Central memory CD8-positive, alpha-beta T cell (primary cell): ENCODE results near the gene CLUH.

ENCODE experiments used
- ATAC-seq: fragments of 150-1000 bp; cut with Tn5 transposase; replicated peaks from 2 replicates; pipeline ENCODE4 v1.10.0; 2022; ENCODE audit warnings: mild to moderate bottlenecking, moderate FRiP score, moderate number of reproducible peaks; ENCODE audit not compliant: poor library complexity, severe bottlenecking; ENCODE audit errors: extremely low read depth
- DNase-seq, 2 donors: peaks; one replicate each; pipeline ENCODE4 v3.0.0; 2021; ENCODE audit warnings: low spot score in 2 of 2
- H3K27ac Mint-ChIP-seq: one replicate; pipeline ENCODE4 v1.8.0; 2022; ENCODE audit warnings: low read depth, mild to moderate bottlenecking, moderate library complexity, mixed read lengths
- H3K27me3 Mint-ChIP-seq: one replicate; pipeline ENCODE4 v1.8.0; 2022; ENCODE audit warnings: mixed read lengths
- H3K36me3 Mint-ChIP-seq: one replicate; pipeline ENCODE4 v1.8.0; 2022; ENCODE audit warnings: mild to moderate bottlenecking, moderate library complexity, mixed read lengths; ENCODE audit not compliant: insufficient read depth
- H3K4me1 Mint-ChIP-seq: one replicate; pipeline ENCODE4 v1.8.0; 2022; ENCODE audit warnings: mixed read lengths
- H3K4me3 Mint-ChIP-seq: one replicate; pipeline ENCODE4 v1.8.0; 2022; ENCODE audit warnings: mild to moderate bottlenecking, moderate library complexity, mixed read lengths
- H3K9me3 Mint-ChIP-seq: one replicate; pipeline ENCODE4 v1.8.0; 2022; ENCODE audit warnings: mixed read lengths

The CLUH gene

DNA sequence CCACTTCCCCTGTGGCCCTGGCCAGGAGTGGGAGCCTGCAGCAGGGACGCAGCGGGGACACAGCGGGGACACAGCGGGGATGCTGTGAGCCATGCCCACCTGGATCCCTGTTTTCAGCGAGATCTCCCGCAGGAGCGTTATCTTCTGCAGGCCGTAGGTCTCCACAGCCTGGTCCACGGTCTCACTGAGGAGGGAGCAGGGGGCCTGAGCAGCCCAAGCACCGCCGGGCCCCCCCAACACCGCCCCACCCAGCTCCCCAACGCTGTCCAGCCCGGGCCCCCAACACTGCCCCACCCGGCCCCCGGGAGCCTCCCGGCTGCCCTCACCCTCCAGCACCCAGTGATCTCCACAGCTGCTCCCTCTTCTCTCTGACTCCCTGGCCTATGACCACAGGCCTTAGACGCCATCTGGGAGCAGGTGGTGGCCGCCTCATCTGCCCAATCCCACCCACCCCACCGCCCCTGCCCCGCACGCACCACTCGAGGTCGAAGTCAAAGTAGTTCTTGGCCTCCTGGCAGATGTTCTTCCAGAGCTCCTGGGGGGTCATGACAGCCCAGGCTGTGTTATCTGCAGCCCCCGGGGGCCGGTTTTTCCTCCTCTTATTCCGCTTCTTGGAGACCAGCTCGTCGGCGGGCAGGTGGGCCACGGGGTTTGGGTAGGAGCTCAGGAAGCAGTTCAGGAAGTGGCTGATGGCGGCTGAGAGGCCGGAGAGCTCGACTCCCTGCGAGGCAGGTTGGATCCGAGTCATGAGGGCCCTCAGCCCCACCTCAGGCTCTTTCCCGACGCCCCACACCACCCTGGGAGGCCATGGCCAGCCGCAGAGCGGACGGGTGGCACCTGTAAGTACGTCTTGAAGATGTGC lies 17.0 kb downstream of the CLUH start:
- Mint-ChIP-seq H3K4me3 (peak overlapping the region; percentile 75), H3K27me3 (no peaks in the 10 kb centered on the region), H3K27ac (peak overlapping the region; percentile 41), H3K36me3 (peaks cover 11% of the 10 kb centered on the region), H3K9me3 (no peaks in the 10 kb centered on the region), H3K4me1 (peaks cover 8% of the 10 kb centered on the region)
- ATAC-seq, result no peak
- DNase-seq, result no peak

DNA sequence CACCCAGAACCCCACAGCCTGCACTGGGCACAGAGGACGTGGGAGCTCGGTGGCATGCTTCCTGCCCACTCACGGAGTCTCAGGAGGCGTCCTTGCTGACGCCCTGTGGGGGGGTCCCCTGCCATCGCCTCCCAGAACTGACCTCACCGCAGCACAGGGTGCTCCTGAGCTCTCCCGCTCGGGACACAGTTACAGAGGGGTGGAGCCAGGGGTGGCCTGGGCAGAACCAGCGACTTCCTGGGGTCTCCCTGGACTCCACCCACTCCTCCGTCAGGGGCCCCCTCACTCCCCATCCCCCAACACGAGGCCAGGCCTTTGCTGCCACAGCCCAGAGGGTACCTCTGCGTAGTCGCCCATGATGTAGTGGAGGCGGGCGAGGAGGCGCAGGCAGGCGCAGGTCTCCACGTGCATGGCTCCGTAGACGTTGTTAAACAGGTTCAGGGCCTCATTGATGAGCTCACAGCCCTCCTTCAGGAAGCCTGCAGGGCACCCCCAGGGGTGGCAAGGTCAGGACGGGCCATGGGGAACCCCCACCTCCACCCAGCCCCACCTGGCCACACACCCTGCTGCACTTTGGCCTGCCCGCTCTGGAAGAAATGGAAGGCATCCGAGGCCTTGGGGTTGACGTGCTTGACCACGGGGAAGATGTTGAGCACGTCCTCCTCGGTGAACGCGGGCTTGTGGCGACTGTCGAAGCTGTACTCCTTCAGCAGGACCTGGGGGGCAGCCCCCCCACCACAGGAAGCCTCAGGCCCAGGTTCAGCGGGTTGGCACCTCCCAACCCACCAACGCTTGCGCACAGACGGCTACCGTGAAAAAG lies 17.8 kb downstream of the CLUH start:
- peaks cover 16% of the 10 kb centered on the region for H3K36me3 Mint-ChIP-seq
- peak overlapping the region; percentile 41 for H3K27ac Mint-ChIP-seq
- no peaks in the 10 kb centered on the region for H3K9me3 Mint-ChIP-seq
- no peaks in the 10 kb centered on the region for H3K27me3 Mint-ChIP-seq
- H3K4me1 Mint-ChIP-seq, result peaks cover 17% of the 10 kb centered on the region
- peak in 1 of 2 donors; percentile 31 for DNase-seq
- peak; percentile 53 for ATAC-seq
- peak overlapping the region; percentile 75 for H3K4me3 Mint-ChIP-seq

DNA sequence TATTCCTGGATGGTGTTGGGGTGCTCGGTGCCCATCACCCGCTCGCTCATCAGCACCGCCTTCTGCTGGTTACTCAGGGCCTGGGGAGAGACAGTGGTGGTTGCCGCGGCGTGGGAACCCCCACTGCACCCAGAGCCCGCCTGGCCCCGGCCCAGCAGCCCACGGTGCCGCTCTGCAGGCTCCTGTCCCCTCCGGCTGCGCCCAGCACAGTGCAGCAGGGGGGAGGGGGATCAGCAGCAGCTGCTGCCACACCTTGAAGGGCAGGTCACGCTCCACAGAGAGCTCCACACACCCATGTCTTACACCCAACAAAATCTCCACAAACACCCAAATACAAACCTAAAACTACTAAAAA lies 18.8 kb downstream of the CLUH start:
- Mint-ChIP-seq H3K9me3 (no peaks in the 10 kb centered on the region), H3K4me3 (peak overlapping the region; percentile 75), H3K27me3 (no peaks in the 10 kb centered on the region), H3K4me1 (peaks cover 18% of the 10 kb centered on the region), H3K27ac (no peak overlapping the region), H3K36me3 (peaks cover 20% of the 10 kb centered on the region)
- no peak for ATAC-seq
- no peak for DNase-seq

DNA sequence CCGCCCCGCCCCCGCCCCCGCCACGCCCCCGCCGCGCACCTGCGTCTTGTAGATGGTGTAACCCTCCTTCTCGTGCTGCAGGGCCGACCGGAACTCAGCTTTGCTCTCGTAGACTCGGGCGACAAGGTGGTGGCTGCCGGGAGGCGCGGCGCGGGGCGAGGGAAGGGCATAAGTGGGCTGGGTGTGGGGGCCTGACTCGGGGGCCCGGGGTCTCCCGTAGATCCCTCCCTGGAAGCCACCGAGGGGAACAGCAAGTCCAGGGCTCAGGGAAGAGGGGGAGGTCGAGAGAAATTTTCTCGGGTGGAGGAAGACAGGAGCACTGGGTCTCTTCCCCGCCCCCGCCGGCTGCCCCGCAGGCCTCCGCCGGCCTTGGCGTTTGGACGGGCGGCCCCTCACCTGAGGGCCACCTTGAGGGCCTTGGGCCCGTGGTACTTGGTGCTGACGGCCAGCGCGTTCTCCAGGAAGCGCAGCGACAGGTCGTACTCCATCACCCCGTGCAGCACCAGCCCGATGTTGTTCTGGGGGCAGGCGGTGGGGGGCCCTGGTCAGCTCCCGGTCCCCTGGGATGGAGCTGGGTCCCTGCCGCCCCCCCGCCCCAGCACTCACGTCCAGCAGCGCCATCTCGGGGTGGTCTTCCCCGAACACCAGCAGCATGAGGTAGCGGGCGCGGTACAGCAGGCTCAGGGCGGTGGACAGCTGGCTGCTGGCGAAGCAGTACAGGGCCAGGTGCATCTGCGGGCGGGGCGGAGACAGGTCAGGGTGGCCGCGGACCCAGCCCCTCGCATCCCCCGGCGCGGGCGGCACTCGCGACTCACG lies 19.4 kb downstream of the CLUH start:
- no peak for DNase-seq
- Mint-ChIP-seq H3K4me3 (no peak overlapping the region), H3K27me3 (no peaks in the 10 kb centered on the region), H3K36me3 (peaks cover 18% of the 10 kb centered on the region), H3K4me1 (peaks cover 23% of the 10 kb centered on the region), H3K27ac (no peak overlapping the region), H3K9me3 (no peaks in the 10 kb centered on the region)
- no peak for ATAC-seq

DNA sequence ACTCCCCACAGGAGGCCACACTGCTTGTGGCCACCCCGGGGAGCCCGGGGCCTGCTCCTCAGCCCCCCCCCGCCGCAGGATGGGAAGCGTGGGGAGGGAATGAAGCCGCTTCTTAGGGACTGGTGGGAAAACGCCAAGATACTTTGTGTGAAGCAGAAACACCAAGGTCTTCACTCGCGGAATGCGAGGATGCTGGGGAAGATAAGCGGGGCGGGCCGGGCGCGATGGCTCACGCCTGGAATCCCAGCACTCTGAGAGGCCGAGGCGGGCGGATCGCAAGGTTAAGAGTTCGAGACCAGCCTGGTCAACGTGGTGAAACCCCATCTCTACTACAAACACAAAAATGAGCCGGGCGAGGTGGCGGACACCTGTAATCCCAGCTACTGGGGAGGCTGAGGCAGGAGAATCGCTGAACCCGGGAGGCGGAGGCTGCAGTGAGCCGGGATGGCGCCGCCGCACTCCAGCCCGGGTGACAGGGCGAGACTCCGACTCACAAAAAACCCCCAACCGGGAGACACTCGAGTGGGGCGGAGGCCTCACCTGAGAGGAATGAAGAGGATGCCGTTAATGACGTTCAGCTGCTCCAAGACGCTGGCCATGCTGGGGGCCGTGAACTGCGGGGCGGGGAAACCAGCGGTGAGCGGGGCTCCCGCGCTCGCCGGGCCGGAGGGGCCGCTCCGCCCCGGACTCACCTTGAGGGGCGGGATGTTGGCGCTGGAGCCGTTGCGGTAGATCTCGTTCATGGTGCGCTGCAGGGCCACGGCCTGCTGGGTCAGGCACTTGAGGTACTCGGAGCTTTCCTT lies 20.3 kb downstream of the CLUH start:
- H3K36me3 Mint-ChIP-seq, result peaks cover 15% of the 10 kb centered on the region
- no peaks in the 10 kb centered on the region for H3K9me3 Mint-ChIP-seq
- DNase-seq, result peak in 1 of 2 donors; percentile 12
- no peaks in the 10 kb centered on the region for H3K27me3 Mint-ChIP-seq
- H3K4me3 Mint-ChIP-seq, result no peak overlapping the region
- H3K4me1 Mint-ChIP-seq, result peaks cover 23% of the 10 kb centered on the region
- peak overlapping the region; percentile 59 for H3K27ac Mint-ChIP-seq
- ATAC-seq, result no peak

DNA sequence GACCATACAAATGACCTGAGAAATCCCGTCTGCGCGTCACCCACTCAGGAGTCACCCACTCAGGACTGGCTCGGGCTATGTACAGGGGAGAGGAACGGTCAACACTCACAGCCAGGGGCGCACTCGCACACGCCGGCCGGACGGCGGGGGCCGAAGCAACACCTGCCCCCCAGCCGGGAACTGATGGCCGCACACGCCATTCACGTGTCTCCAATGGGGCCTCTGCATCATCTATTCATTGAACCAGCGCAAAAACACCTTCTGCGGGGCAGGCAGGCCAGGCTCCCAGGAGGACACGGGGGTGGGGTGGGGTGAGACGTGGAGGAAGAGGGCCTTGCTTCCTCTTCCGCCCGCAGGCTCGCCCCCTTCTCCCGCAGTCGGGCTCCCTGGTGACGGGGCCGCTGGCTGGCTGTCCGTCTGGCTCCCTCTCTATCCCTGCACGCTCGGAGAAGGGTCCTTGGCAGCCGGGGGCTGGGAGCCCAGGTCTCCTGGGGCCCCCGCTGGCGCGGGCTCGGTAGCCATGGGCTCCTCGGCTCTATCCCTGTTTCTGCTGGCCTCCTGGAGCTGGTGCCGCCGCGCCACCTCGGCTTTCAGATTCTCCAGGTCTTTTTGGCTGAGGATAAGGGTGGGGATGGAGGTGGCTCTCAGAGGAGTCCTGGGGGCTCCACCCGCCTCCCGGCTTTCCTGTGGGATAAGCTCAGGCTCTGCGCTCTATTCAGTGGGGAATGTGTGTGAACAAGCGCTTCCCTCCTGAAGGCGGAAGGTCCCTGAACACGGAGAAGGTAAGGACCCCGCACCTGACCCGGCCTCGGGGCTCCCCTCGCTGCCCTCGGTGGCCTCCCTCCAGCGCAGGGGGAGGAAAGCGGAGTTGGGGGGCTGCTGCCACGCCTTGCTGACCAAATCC lies 21.1 kb downstream of the CLUH start:
- Mint-ChIP-seq H3K4me1 (peaks cover 23% of the 10 kb centered on the region), H3K27me3 (no peaks in the 10 kb centered on the region), H3K9me3 (no peaks in the 10 kb centered on the region), H3K36me3 (peaks cover 15% of the 10 kb centered on the region), H3K4me3 (no peak overlapping the region), H3K27ac (peak overlapping the region; percentile 59)
- ATAC-seq (no peak), DNase-seq (peak in 1 of 2 donors; percentile 12)

DNA sequence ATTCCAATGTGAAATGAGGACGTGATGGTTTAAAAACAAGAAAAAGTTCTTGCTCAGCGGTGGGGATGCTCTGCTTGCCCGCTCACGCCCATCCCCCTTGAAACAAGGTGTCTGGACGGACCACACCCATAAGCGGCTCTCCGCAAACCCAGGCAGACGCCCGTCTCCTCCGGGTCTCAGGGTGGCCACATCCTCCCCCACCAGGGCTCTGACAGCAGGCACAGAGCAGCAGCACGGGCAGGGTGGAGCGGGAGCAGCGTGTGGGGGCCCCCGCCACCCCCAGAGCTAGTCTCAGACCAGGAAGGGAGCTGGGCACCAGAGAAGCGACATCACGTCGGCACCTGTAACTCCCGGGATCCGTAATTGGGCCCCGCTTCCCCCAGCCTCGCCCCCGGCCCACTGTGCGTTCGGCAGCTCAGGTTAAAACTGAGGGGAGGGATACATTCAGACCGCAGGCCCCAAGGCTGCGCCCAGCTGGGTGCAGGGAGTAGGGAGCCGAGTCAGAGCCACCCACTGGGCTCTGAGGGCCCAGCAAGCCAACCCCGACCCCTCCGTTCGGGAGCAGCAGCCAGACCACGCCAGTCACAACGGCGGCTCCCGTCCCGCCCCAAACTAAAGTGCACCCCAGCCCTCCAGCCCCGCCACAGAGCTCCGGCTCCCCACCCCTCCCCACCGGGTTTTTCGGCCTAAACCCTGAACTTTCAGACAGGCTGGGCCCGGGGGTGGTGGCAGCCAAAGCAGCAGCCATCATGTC lies 22.0 kb downstream of the CLUH start:
- Mint-ChIP-seq H3K36me3 (peaks cover 16% of the 10 kb centered on the region), H3K27ac (peak overlapping the region; percentile 91), H3K27me3 (no peaks in the 10 kb centered on the region), H3K4me1 (peaks cover 23% of the 10 kb centered on the region), H3K9me3 (no peaks in the 10 kb centered on the region), H3K4me3 (peak overlapping the region; percentile 79)
- peak; percentile 83 for ATAC-seq
- peak; percentile 27 to 72 for DNase-seq

DNA sequence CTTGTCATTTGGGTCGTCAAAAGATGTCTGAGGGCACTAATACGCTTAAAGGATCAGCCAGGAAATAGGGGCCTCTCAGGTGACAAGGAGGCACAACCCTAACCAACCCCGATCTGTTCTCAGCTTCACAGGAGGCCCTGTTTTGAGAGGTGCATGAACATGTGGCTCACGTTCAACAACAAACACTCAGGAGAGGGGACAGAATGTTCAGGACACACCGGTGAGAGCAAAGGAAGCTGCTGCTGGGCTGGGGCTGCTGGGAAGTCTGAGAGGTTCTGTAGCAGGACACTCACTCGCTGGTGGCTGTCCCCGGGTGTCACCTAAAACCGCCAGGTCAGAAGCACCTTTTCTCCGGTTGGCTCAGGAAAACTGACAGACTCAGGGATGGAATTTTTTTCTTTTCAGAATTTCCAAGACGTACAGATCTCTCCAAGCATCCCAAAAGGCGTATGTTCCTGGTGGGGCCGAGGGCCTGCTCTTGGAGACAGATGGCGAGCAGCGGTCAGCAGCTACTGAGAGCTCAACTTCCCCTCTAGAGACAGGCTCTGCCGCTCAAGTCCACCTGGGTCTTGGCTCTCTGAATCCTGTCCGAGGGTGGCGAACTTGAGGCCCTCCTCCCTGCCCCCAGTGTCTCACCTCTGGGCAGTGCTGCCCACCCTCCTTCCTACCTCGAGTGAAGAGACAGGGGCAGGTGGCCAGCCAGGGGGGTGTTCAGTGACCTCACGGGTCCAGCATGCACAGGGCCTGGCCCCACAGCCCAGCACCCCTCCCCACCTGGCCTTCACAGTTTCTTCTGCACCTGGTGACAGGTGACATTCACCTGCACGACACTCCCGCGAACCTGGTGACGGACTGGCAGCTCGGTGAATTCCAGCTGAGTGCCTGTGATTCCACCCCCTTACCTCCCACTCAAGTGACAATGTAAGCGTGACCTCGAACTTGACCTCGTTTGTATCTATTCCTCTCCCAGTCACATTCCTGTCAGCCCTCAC lies 22.9 kb downstream of the CLUH start:
- Mint-ChIP-seq H3K4me3 (peak overlapping the region; percentile 79), H3K4me1 (peaks cover 19% of the 10 kb centered on the region), H3K36me3 (peaks cover 24% of the 10 kb centered on the region), H3K27ac (peak overlapping the region; percentile 91), H3K9me3 (no peaks in the 10 kb centered on the region), H3K27me3 (no peaks in the 10 kb centered on the region)
- DNase-seq (peak in 1 of 2 donors; percentile 13), ATAC-seq (peak; percentile 17)

DNA sequence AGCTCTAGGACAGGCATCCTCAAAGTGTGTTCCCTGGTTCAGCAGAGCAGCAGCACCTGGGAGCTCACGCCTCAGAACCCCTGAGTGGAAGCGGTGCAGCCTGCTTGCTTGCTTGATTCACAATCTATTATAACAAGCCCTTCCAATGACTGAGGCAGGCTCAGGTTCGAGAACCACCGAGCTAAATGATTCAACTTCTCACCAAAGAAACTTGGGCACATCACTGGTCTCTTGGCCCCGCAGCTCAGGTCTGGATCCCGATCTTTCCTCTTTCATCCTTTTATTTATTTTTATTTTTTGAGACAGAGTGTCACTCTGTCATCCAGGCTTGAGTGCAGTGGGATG lies 24.5 kb downstream of the CLUH start:
- H3K4me1 Mint-ChIP-seq, result peaks cover 14% of the 10 kb centered on the region
- no peak overlapping the region for H3K4me3 Mint-ChIP-seq
- no peaks in the 10 kb centered on the region for H3K27me3 Mint-ChIP-seq
- H3K27ac Mint-ChIP-seq, result peak overlapping the region; percentile 86
- no peaks in the 10 kb centered on the region for H3K9me3 Mint-ChIP-seq
- ATAC-seq (no peak), DNase-seq (no peak)
- peaks cover 33% of the 10 kb centered on the region for H3K36me3 Mint-ChIP-seq

DNA sequence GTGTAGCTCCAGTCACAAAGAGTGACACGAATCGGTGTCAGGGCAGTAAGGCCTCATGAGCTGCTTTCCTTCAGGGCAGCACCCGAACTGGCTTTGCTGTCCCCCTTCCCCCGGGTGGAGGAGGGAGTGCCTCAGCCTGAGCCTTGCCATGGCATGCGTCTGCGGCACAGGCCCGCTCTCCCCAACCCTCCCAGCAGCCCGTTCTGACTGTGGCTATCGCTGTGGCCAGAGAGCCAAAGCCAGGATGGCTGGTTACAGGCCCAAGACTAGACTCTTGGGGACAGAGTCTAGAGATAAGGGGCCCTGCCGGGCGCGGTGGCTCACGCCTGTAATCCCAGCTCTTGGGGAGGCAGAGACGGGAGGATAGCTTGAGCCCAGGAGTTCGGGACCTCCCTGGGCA lies 25.9 kb downstream of the CLUH start:
- ATAC-seq, result no peak
- Mint-ChIP-seq H3K4me1 (peaks cover 14% of the 10 kb centered on the region), H3K27ac (no peak overlapping the region), H3K36me3 (peaks cover 41% of the 10 kb centered on the region), H3K4me3 (no peak overlapping the region), H3K27me3 (no peaks in the 10 kb centered on the region), H3K9me3 (no peaks in the 10 kb centered on the region)
- DNase-seq, result peak in 1 of 2 donors; percentile 4
